ENCODE data around the gene ZNF470.

Gene ZNF470

GRCh38 chr19:56611288-56611687 lies 44.0 kb downstream of the ZNF470 start:
- no peak for DNase-seq

GRCh38 chr19:56612737-56613136 lies 45.5 kb downstream of the ZNF470 start:
- DNase-seq, result no peak

- no peak for DNase-seq
Measured at GRCh38 chr19:56613639-56614038, 46.4 kb downstream of the ZNF470 start.

- no peak for DNase-seq
Measured at GRCh38 chr19:56617531-56617930, 50.3 kb downstream of the ZNF470 start.

GRCh38 chr19:56619121-56619520 lies 51.9 kb downstream of the ZNF470 start:
- no peak for DNase-seq

- no peak for DNase-seq
Measured at GRCh38 chr19:56622374-56622773, 55.1 kb downstream of the ZNF470 start.

- no peak for DNase-seq
Measured at GRCh38 chr19:56623006-56623405, 55.7 kb downstream of the ZNF470 start.

GRCh38 chr19:56625708-56626107 lies 58.4 kb downstream of the ZNF470 start:
- no peak for DNase-seq

- no peak for DNase-seq
Measured at GRCh38 chr19:56633021-56633420, 65.8 kb downstream of the ZNF470 start.

- DNase-seq, result peak; percentile 57
Measured at GRCh38 chr19:56637976-56638555, 70.8 kb downstream of the ZNF470 start.

Data from stimulated activated CD4-positive, alpha-beta T cell treated with anti-CD3 and anti-CD28 coated beads, Interleukin-15, amount 100 ng/mL, for 24 hours (primary cell).